Ishikawa (cell line): ENCODE measurements around the gene PRDM8.

Experiments used
- CEBPB ChIP-seq: IDR thresholded peaks from 2 replicates; pipeline ENCODE4 v1.6.1; 2012
- CREB1 ChIP-seq: IDR thresholded peaks from 2 replicates; pipeline ENCODE4 v1.6.1; 2012; ENCODE audit warnings: low read depth
- EGR1 ChIP-seq: IDR thresholded peaks from 2 replicates; pipeline ENCODE4 v1.6.1; 2012
- EP300 ChIP-seq: IDR thresholded peaks from 2 replicates; pipeline ENCODE4 v1.6.1; 2012; ENCODE audit warnings: borderline replicate concordance
- FOXM1 ChIP-seq: IDR thresholded peaks from 2 replicates; pipeline ENCODE4 v1.6.1; 2012; ENCODE audit warnings: low read depth, borderline replicate concordance
- NFIC ChIP-seq: IDR thresholded peaks from 2 replicates; pipeline ENCODE4 v1.6.1; 2012
- RAD21 ChIP-seq: IDR thresholded peaks from 2 replicates; pipeline ENCODE4 v1.6.1; 2012; ENCODE audit warnings: low read depth
- TAF1 ChIP-seq: IDR thresholded peaks from 2 replicates; pipeline ENCODE4 v1.6.1; 2012; ENCODE audit warnings: low read depth, mild to moderate bottlenecking
- TCF12 ChIP-seq: IDR thresholded peaks from 2 replicates; pipeline ENCODE4 v1.6.1; 2012; ENCODE audit warnings: low read depth
- TEAD4 ChIP-seq: IDR thresholded peaks from 2 replicates; pipeline ENCODE4 v1.6.1; 2012
- YY1 ChIP-seq: IDR thresholded peaks from 2 replicates; pipeline ENCODE4 v1.6.1; 2012; ENCODE audit warnings: low read depth
- ZBTB7A ChIP-seq: IDR thresholded peaks from 2 replicates; pipeline ENCODE4 v1.6.1; 2012; ENCODE audit warnings: low read depth
- TF ChIP-seq, protein P1 (sequence below): IDR thresholded peaks from 2 replicates; pipeline ENCODE4 v1.6.1; 2012
- TF ChIP-seq, protein P2 (sequence below): IDR thresholded peaks from 2 replicates; pipeline ENCODE4 v1.6.1; 2012
- TF ChIP-seq, protein P3 (sequence below): IDR thresholded peaks from 2 replicates; pipeline ENCODE4 v1.6.1; 2012; ENCODE audit warnings: low read depth, mild to moderate bottlenecking

PRDM8 gene

DNA sequence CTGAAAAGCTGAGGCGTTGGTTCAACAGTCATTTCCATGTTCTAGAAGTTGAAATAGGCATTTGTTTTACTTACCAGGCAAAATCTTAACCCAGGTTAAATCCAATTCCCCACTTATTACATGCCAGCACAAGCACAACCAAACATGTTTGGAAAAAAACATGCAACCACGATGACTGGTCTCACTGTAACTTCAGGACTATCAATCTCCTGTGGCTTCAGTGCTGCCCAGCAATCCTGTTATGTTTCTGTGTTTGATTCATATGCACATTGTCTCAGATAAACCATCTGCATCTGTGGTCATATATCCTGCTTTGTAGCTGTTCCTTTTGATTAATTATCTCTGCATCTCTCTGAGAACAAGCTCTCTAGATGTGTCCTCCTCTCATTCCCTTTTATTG is 28.3 kb downstream of the PRDM8 start:
- no peak for TF ChIP-seq CREB1

DNA sequence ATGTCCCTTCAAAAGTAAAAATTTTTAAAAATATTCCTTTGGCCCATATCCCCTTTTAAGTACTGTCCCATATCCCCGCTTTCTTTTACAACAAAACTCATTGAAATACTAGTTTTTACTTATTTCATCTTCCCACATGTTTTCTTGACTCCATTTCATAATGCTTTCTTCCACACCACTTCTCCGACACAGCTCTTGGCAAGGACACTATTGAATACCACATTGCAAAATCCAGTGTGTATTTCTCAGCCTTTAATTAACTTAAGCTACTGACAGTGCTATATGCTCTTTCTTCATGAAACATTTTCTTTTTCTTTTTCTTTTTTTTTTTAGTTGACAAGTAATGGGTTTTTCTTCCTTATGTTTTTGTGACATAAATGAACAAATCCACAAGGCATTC is 28.8 kb downstream of the PRDM8 start:
- no peak for TF ChIP-seq FOXM1
- no peak for TF ChIP-seq CEBPB
- TF ChIP-seq EGR1: no peak
- TF ChIP-seq EP300: no peak
- TF ChIP-seq, protein P1, sequence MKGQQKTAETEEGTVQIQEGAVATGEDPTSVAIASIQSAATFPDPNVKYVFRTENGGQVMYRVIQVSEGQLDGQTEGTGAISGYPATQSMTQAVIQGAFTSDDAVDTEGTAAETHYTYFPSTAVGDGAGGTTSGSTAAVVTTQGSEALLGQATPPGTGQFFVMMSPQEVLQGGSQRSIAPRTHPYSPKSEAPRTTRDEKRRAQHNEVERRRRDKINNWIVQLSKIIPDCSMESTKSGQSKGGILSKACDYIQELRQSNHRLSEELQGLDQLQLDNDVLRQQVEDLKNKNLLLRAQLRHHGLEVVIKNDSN: no peak
- TF ChIP-seq TCF12: no peak
- TF ChIP-seq TAF1: no peak
- no peak for TF ChIP-seq YY1
- TF ChIP-seq, protein P2, sequence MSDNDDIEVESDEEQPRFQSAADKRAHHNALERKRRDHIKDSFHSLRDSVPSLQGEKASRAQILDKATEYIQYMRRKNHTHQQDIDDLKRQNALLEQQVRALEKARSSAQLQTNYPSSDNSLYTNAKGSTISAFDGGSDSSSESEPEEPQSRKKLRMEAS: no peak
- TF ChIP-seq, protein P3, sequence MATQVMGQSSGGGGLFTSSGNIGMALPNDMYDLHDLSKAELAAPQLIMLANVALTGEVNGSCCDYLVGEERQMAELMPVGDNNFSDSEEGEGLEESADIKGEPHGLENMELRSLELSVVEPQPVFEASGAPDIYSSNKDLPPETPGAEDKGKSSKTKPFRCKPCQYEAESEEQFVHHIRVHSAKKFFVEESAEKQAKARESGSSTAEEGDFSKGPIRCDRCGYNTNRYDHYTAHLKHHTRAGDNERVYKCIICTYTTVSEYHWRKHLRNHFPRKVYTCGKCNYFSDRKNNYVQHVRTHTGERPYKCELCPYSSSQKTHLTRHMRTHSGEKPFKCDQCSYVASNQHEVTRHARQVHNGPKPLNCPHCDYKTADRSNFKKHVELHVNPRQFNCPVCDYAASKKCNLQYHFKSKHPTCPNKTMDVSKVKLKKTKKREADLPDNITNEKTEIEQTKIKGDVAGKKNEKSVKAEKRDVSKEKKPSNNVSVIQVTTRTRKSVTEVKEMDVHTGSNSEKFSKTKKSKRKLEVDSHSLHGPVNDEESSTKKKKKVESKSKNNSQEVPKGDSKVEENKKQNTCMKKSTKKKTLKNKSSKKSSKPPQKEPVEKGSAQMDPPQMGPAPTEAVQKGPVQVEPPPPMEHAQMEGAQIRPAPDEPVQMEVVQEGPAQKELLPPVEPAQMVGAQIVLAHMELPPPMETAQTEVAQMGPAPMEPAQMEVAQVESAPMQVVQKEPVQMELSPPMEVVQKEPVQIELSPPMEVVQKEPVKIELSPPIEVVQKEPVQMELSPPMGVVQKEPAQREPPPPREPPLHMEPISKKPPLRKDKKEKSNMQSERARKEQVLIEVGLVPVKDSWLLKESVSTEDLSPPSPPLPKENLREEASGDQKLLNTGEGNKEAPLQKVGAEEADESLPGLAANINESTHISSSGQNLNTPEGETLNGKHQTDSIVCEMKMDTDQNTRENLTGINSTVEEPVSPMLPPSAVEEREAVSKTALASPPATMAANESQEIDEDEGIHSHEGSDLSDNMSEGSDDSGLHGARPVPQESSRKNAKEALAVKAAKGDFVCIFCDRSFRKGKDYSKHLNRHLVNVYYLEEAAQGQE: no peak
- no peak for TF ChIP-seq TEAD4
- no peak for TF ChIP-seq CREB1
- TF ChIP-seq RAD21: no peak
- no peak for TF ChIP-seq ZBTB7A
- no peak for TF ChIP-seq NFIC

DNA sequence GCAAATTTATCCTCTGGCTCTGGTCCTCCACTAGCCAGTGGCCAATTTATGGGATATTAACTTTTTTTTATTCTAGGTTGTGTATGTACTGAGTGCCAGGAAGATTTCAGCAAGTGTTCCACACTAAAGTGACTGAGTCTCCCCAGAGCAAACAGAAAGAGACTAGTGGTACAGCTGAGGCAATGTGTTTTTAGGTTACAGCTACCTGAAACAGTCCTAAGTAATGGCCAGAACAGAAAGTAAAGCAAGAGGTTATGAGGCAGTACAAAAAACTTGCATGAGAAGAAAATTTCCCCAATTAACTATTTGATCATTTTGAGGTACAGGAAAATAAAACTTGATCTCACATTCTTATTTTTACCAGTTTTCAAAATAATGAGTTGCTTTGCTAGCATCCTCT is 31.2 kb downstream of the PRDM8 start:
- TF ChIP-seq NFIC: no peak
- no peak for TF ChIP-seq EP300
- no peak for TF ChIP-seq RAD21

DNA sequence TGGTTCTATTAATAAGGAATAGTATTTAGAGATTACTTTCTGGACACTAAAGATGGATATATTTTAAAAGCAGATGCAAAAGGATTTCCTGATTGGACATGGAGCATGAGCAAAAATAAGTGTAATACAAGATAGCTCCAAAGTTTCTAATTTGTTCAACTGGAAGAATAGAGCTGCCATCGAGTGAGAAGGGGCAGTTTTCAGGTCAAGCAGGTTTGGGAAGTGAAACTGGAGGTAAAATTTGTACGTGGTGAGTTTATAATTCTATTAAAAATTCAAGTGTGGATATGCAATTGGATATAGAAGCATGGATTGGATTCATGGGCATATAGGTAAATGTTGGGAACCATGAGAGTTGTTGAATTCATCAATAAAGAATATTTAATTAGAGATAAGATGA is 31.8 kb downstream of the PRDM8 start:
- TF ChIP-seq, protein P2: no peak
- no peak for TF ChIP-seq CREB1
- no peak for TF ChIP-seq TEAD4
- TF ChIP-seq EP300: no peak
- TF ChIP-seq RAD21: no peak
- no peak for TF ChIP-seq YY1
- TF ChIP-seq ZBTB7A: no peak

DNA sequence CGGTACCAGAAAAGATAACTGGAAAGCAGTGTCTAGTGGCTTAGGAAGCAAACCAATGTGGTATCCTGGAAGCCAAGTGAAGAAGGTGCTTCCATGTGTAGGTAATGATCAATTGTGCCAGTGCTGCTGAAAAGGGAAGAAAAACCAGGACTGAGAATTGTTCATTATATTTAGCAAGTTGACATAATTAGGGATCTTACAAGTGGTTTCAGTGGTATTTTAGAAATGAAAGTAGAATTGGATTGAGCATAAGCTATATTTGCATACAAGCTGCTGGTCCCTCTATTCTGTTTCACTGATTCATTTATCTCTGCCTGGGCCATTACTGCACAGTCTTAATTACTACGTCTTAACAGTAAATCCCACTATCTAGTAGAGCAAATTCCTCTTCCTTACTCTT is 32.3 kb downstream of the PRDM8 start:
- TF ChIP-seq TAF1 (no peak), NFIC (no peak)

DNA sequence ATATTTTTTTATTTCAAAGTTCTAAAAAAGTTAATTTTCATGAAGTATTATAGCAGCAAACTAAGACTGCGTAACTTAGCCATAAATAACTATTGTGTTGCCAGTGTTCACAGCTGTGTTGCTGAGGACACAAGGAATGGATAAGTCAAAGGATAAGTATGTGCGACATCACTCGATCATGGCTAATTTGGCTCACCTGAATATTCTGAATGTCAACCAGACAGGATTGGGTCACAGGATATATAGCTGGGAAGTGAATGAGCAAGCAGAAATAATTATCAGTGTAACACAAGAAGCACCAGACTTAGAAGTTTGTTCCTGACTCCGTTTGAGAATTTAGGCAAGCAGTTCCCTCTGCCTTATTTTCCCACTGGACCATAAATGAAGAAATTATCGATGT is 33.9 kb downstream of the PRDM8 start:
- TF ChIP-seq TCF12 (no peak), TEAD4 (no peak), CEBPB (no peak), ZBTB7A (no peak), NFIC (no peak), FOXM1 (no peak), EGR1 (no peak), RAD21 (no peak), EP300 (no peak), YY1 (no peak), TAF1 (no peak), CREB1 (no peak)
- TF ChIP-seq, protein P2: no peak
- TF ChIP-seq, protein P3: no peak
- TF ChIP-seq, protein P1: no peak
